NT2/D1 (cell line): ENCODE measurements around the gene FILIP1L.

Experiments
- SUZ12 ChIP-seq: IDR thresholded peaks from 2 replicates; pipeline ENCODE4 v1.6.1; 2011; ENCODE audit not compliant: insufficient read length, insufficient read depth; ENCODE audit errors: extremely low read depth
- YY1 ChIP-seq: IDR thresholded peaks from 2 replicates; pipeline ENCODE4 v1.6.1; 2011; ENCODE audit not compliant: insufficient read length, insufficient read depth
- ZNF274 ChIP-seq: IDR thresholded peaks from 2 replicates; pipeline ENCODE4 v1.6.1; 2011; ENCODE audit warnings: mild to moderate bottlenecking, low read depth, low read length

DNA sequence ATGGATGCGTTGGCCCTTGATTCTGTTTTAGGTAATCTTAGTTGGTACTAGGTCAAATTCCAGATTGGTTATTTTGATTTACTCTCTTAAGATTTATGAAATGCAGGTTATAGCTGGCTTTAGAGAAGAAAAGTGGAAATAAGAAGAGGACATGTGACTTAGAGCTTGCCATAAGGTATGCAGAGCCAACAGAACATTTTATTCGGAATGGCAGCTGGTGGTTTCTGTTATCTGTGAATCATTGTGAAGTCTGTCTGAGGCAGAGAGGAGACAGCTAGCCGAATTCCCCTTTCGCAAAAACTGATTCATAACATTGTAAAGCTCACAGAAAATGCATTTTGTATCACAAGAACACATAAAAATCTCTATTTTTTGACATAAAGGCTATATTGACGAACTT is 82.1 kb downstream of the FILIP1L start:
- TF ChIP-seq SUZ12 (no peak), ZNF274 (no peak), YY1 (no peak)
